ENCODE data around the gene KREMEN2. TPM values are rescaled to one million over a fixed set of nuclear protein-coding genes. Genes with fewer than 3 reads are reported as not detected.

KREMEN2 gene
- total and polyA plus RNA-seq, 9 of the 15 experiments (the other 6 are each of a cell fraction or from before 2014, with no cell fraction given), result 0.04 to 7.7 (median 1.5) TPM; not detected in 1

DNA sequence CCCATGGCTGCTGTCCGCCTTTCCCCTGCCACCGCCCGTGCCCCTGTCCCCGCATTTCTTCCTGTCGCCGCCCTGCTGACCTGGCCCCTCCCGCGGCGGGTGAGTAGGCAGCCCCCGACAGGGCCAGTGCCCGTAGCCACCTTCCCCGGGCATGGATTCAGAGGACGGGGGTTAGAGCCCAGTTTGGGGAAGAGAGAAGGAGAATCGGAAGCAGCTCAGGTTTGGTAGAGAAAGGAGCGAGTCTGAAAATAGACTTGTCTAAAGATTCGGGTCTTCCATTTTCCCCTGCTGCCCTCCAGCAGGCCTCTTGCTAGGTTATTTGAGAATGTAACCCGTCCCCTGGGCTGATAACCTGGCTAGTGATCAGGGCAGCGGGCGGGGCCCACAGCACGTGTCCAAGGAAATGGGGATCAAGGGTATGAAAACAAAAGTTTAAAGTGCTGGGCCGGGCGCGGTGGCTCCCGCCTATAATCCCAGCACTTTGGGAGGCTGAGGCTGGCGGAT lies 40.8 kb downstream of the KREMEN2 start (continued):
- TF ChIP-seq KAT7 (CRISPR knock-in tag; IDR thresholded peaks at IDR 0.05; ENCODE audit: borderline replicate concordance) (no peak), PHB (CRISPR knock-in tag; IDR thresholded peaks at IDR 0.05) (no peak), STAT5A (IDR thresholded peaks at IDR 0.05; ENCODE audit: borderline replicate concordance, low read length) (no peak), ILK (tag; IDR thresholded peaks at IDR 0.05; ENCODE audit: borderline replicate concordance, low read depth) (no peak), CSDE1 (IDR thresholded peaks at IDR 0.05) (no peak), GABPB1 (CRISPR knock-in tag; IDR thresholded peaks at IDR 0.05) (no peak; the same call in 1 of the 2 replicates), SOX6 (IDR thresholded peaks at IDR 0.05) (no peak), ZNF431 (CRISPR knock-in tag; IDR thresholded peaks at IDR 0.05) (0 out of 2 replicates have a peak, but pooled peaks have one; percentile 47), CBX8 (IDR thresholded peaks at IDR 0.05; ENCODE audit: borderline replicate concordance, extremely low read depth, low read depth, low read length, poor library complexity, severe bottlenecking) (no peak), MTA3 (IDR thresholded peaks at IDR 0.05; ENCODE audit: borderline replicate concordance) (peak; percentile 58; the same call in 1 of the 2 replicates), RBM15 (IDR thresholded peaks at IDR 0.05; ENCODE audit: insufficient read depth, low read length) (no peak), ZKSCAN8 (CRISPR knock-in tag; IDR thresholded peaks at IDR 0.05) (no peak), GTF2F1 (IDR thresholded peaks at IDR 0.05; ENCODE audit: low read depth, low read length) (no peak), HNRNPK (IDR thresholded peaks at IDR 0.05; ENCODE audit: low read depth, low read length, poor library complexity, severe bottlenecking) (no peak), HMG20A (CRISPR knock-in tag; conservative IDR thresholded peaks at IDR 0.05) (no peak), ZNF444 (CRISPR knock-in tag; IDR thresholded peaks at IDR 0.05) (no peak), ZNF717 (CRISPR knock-in tag; IDR thresholded peaks at IDR 0.05) (no peak), JUND (IDR thresholded peaks at IDR 0.05; ENCODE audit: borderline replicate concordance, low read depth, low read length) (peak; percentile 6; the same call in 1 of the 2 replicates), JUND (tag; IDR thresholded peaks at IDR 0.05; ENCODE audit: borderline replicate concordance, low read depth, low read length) (no peak), ARHGAP35 (IDR thresholded peaks at IDR 0.05; ENCODE audit: partially characterized antibody) (no peak), NUFIP1 (IDR thresholded peaks at IDR 0.05; ENCODE audit: partially characterized antibody) (no peak), ZNF696 (CRISPR knock-in tag; conservative IDR thresholded peaks at IDR 0.05) (no peak), PHB2 (IDR thresholded peaks at IDR 0.05; ENCODE audit: low read depth) (no peak), TAF7 (tag; IDR thresholded peaks at IDR 0.05) (no peak), ESRRA (IDR thresholded peaks at IDR 0.05; ENCODE audit: borderline replicate concordance, low read depth) (peak; percentile 8; the same call in 1 of the 2 replicates), POLR2A (conservative IDR thresholded peaks at IDR 0.05) (peak; percentile 70), SMAD3 (CRISPR knock-in tag; conservative IDR thresholded peaks at IDR 0.05) (no peak), CEBPG (CRISPR knock-in tag; IDR thresholded peaks at IDR 0.05) (no peak), CEBPG (tag; conservative IDR thresholded peaks at IDR 0.05 in 1 of 2, IDR thresholded peaks at IDR 0.05 in 1 of 2) (no peak)
- TF ChIP-seq, protein P1, sequence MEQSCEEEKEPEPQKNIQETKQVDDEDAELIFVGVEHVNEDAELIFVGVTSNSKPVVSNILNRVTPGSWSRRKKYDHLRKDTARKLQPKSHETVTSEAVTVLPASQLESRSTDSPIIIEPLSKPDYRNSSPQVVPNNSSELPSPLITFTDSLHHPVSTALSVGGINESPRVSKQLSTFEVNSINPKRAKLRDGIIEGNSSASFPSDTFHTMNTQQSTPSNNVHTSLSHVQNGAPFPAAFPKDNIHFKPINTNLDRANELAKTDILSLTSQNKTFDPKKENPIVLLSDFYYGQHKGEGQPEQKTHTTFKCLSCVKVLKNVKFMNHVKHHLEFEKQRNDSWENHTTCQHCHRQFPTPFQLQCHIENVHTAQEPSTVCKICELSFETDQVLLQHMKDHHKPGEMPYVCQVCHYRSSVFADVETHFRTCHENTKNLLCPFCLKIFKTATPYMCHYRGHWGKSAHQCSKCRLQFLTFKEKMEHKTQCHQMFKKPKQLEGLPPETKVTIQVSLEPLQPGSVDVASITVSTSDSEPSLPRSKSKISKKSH (CRISPR knock-in tag; IDR thresholded peaks at IDR 0.05), result no peak
- TF ChIP-seq, protein P2, sequence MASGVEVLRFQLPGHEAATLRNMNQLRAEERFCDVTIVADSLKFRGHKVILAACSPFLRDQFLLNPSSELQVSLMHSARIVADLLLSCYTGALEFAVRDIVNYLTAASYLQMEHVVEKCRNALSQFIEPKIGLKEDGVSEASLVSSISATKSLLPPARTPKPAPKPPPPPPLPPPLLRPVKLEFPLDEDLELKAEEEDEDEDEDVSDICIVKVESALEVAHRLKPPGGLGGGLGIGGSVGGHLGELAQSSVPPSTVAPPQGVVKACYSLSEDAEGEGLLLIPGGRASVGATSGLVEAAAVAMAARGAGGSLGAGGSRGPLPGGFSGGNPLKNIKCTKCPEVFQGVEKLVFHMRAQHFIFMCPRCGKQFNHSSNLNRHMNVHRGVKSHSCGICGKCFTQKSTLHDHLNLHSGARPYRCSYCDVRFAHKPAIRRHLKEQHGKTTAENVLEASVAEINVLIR (CRISPR knock-in tag; IDR thresholded peaks at IDR 0.05), result no peak

Data from K562 (cell line).